PC-3 (cell line): Measurements from ENCODE around the gene ZNF22. TPM values are rescaled to one million over a fixed set of nuclear protein-coding genes. Genes with fewer than 3 reads are reported as not detected.

Source experiments
- ATAC-seq: fragments of 200-7000 bp; cut with Tn5 transposase; 2 replicates; pipeline ENCODE4 v1.9.1; 2020; ENCODE audit warnings: mild to moderate bottlenecking, moderate library complexity
- BruUV-seq: library from RNA; stranded (reverse); fragments of 400-500 nt; replicated peaks from 2 replicates; lab custom pipeline; 2021; lab: Mats Ljungman, UMichigan
- CTCF ChIA-PET: fragments of 300-600 bp; sonication (Branson Sonifier 250); formaldehyde crosslinking; loops from one replicate; lab custom pipeline; 2022; ENCODE audit warnings: antibody characterized with exemption; lab: Charles Lee
- POLR2A ChIA-PET: fragments of 300-600 bp; sonication (Branson Sonifier 250); formaldehyde crosslinking; loops from one replicate; lab custom pipeline; 2022; ENCODE audit warnings: antibody characterized with exemption; ENCODE audit not compliant: unreplicated experiment; lab: Charles Lee
- DNase-seq: peaks from one replicate; pipeline ENCODE4 v3.0.0-alpha.2; 2015
- H2AFZ ChIP-seq: fragments of 300-600 bp; sonication (generic); 2 replicates; pipeline ENCODE4 v1.6.0; 2016; ENCODE audit warnings: antibody characterized with exemption, low read length
- H3F3A ChIP-seq: fragments of 300-600 bp; sonication (generic); one replicate; pipeline ENCODE4 v1.6.0; 2017; ENCODE audit warnings: antibody characterized with exemption, low read length, control low read depth, mild to moderate bottlenecking; ENCODE audit not compliant: unreplicated experiment
- H3K27ac ChIP-seq: fragments of 300-600 bp; sonication (generic); 2 replicates; pipeline ENCODE4 v1.5.1; 2016; ENCODE audit warnings: mild to moderate bottlenecking, low read length
- H3K27me3 ChIP-seq: fragments of 300-600 bp; sonication (generic); 2 replicates; pipeline ENCODE4 v1.6.1; 2016; ENCODE audit warnings: low read length, mixed read lengths
- H3K36me3 ChIP-seq: fragments of 300-600 bp; sonication (generic); 2 replicates; pipeline ENCODE4 v1.6.1; 2016; ENCODE audit warnings: low read depth, mixed run types, low read length, mixed read lengths
- H3K4me1 ChIP-seq: fragments of 300-600 bp; sonication (generic); 2 replicates; pipeline ENCODE4 v1.5.1; 2016; ENCODE audit warnings: low read length; ENCODE audit not compliant: insufficient read depth
- H3K4me2 ChIP-seq: fragments of 300-600 bp; sonication (generic); 2 replicates; pipeline ENCODE4 v1.6.0; 2016; ENCODE audit warnings: low read length
- H3K4me3 ChIP-seq: fragments of 300-600 bp; sonication (generic); 2 replicates; pipeline ENCODE4 v1.5.1; 2016; ENCODE audit warnings: mild to moderate bottlenecking, low read length, mixed read lengths
- H3K79me2 ChIP-seq: fragments of 300-600 bp; sonication (generic); 2 replicates; pipeline ENCODE4 v1.6.1; 2017; ENCODE audit warnings: low read length, mixed read lengths
- H3K9ac ChIP-seq: fragments of 300-600 bp; sonication (generic); 2 replicates; pipeline ENCODE4 v1.6.0; 2016; ENCODE audit warnings: mild to moderate bottlenecking, low read length
- H3K9me2 ChIP-seq: fragments of 300-600 bp; sonication (generic); replicated peaks from 2 replicates; pipeline ENCODE4 v1.6.1; 2016; ENCODE audit warnings: mixed run types, low read length, mixed read lengths
- H3K9me3 ChIP-seq: fragments of 300-600 bp; sonication (generic); 2 replicates; pipeline ENCODE4 v1.6.1; 2016; ENCODE audit warnings: low read length, mixed read lengths
- H4K20me1 ChIP-seq: fragments of 300-600 bp; sonication (generic); 2 replicates; pipeline ENCODE4 v1.6.1; 2016; ENCODE audit warnings: low read length, mixed read lengths
- EZH2 ChIP-seq: fragments of 300-600 bp; sonication (generic); IDR thresholded peaks from one replicate; pipeline ENCODE4 v1.6.1; 2017; ENCODE audit warnings: antibody characterized with exemption, mild to moderate bottlenecking, low read length; ENCODE audit not compliant: unreplicated experiment
- EZH2phosphoT487 ChIP-seq: fragments of 300-600 bp; sonication (generic); IDR thresholded peaks from 2 replicates; pipeline ENCODE4 v1.6.1; 2018; ENCODE audit warnings: mild to moderate bottlenecking, antibody characterized with exemption, low read length, borderline replicate concordance
- intact Hi-C: fragments of 100-400 bp; cut with micrococcal nuclease; formaldehyde crosslinking; loops from 2 replicates; pipeline ENCODE4 v1.9.0; 2023
- total RNA-seq: library from RNA; depleted of rRNA; stranded (reverse); fragments of >200 nt; gene quantifications from 2 replicates; pipeline ENCODE4 v1.2.3, GENCODE V29; 2014
- TF ChIP-seq, protein P1 (sequence below): fragments of 300-600 bp; sonication (generic); conservative IDR thresholded peaks from 2 replicates; pipeline ENCODE4 v1.5.1; 2017; ENCODE audit warnings: antibody characterized with exemption, low read depth, mild to moderate bottlenecking, low read length

The ZNF22 gene
- total RNA-seq, 1 experiment from 2014 or later = 24.8 TPM

GRCh38 chr10:44958898-44959246, 41.9 kb upstream of the ZNF22 start:
- Histone ChIP-seq H3K4me1 (peaks cover 19% of the 10 kb centered on the region), H3K4me2 (peak overlapping the region; percentile 89), H3K9me2 (no peaks in the 10 kb centered on the region), H3K79me2 (peaks cover 15% of the 10 kb centered on the region), H3K9ac (peak overlapping the region; percentile 89), H3K36me3 (no peaks in the 10 kb centered on the region), H2AFZ (peak overlapping the region; percentile 98), H3F3A (no peaks in the 10 kb centered on the region), H3K27me3 (no peaks in the 10 kb centered on the region), H4K20me1 (no peaks in the 10 kb centered on the region), H3K9me3 (no peaks in the 10 kb centered on the region), H3K4me3 (peak overlapping the region; percentile 80), H3K27ac (peak overlapping the region; percentile 43)
- ChIA-PET POLR2A (no interaction called here), CTCF (no interaction called here)
- DNase-seq (no peak), ATAC-seq (no peak)
- intact Hi-C loops = loop anchor here (1.0 to 2.0 kb wide), 3 partner anchors 16 to 50 kb away; no protein-coding TSS in a partner anchor
- TF ChIP-seq EZH2phosphoT487 (no peak), EZH2 (no peak)
- TF ChIP-seq, protein P1, sequence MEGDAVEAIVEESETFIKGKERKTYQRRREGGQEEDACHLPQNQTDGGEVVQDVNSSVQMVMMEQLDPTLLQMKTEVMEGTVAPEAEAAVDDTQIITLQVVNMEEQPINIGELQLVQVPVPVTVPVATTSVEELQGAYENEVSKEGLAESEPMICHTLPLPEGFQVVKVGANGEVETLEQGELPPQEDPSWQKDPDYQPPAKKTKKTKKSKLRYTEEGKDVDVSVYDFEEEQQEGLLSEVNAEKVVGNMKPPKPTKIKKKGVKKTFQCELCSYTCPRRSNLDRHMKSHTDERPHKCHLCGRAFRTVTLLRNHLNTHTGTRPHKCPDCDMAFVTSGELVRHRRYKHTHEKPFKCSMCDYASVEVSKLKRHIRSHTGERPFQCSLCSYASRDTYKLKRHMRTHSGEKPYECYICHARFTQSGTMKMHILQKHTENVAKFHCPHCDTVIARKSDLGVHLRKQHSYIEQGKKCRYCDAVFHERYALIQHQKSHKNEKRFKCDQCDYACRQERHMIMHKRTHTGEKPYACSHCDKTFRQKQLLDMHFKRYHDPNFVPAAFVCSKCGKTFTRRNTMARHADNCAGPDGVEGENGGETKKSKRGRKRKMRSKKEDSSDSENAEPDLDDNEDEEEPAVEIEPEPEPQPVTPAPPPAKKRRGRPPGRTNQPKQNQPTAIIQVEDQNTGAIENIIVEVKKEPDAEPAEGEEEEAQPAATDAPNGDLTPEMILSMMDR = no peak
- TSS peak; percentile 84 for BruUV-seq

- Histone ChIP-seq H3K79me2 (peaks cover 15% of the 10 kb centered on the region), H3F3A (no peaks in the 10 kb centered on the region), H3K27ac (peak within 1 kb of the TSS; percentile 43), H3K9ac (peak within 1 kb of the TSS; percentile 89), H2AFZ (peak within 1 kb of the TSS; percentile 98), H3K9me3 (no peaks in the 10 kb centered on the region), H3K4me3 (peak within 1 kb of the TSS; percentile 80), H3K27me3 (no peaks in the 10 kb centered on the region), H3K9me2 (no peaks in the 10 kb centered on the region), H4K20me1 (no peaks in the 10 kb centered on the region), H3K4me1 (peaks cover 19% of the 10 kb centered on the region), H3K4me2 (peak within 1 kb of the TSS; percentile 97), H3K36me3 (no peaks in the 10 kb centered on the region)
- ChIA-PET POLR2A (interaction anchor here (1.0 kb wide), 1 partner anchor 19 kb away, joined by 4 read pairs; the partner anchor contains the start of gene DEPP1), CTCF (no interaction called here)
- intact Hi-C loops = loop anchor here (1.0 to 2.0 kb wide), 3 partner anchors 16 to 49 kb away; no protein-coding TSS in a partner anchor
- ATAC-seq (peak; percentile 98), DNase-seq (peak; percentile 91)
- no TSS peak for BruUV-seq
- TF ChIP-seq EZH2phosphoT487 = no peak
- TF ChIP-seq, protein P1 = no peak
- TF ChIP-seq EZH2 = no peak
These were observed 41.3 kb upstream of the ZNF22 start, which contains the start of gene RASSF4 for GRCh38 chr10:44959247-44960087. TSS of gene RASSF4 (plus strand) at chr10:44959802. CDS start at chr10:44970203, 10,401 bp downstream.

DNA sequence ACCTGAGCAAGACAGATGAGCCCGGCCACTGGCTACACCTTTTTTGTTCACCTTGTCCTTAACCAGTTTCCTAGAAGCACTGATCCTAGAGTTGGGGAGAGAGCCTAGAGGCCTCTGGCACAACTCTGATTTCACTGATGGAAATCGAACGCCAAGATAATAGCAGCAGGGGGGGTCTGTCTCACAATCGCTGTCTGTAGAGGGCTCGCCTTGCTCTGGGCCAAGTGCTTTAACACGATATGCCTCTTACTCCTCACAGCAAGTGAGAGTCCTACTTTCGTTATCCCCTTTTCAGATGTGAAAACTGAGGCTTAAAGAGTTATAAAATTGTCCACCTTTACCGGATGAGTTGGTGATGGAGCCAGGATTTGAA, 40.6 kb upstream of the ZNF22 start:
- BruUV-seq = no TSS peak
- Histone ChIP-seq H3K36me3 (no peaks in the 10 kb centered on the region), H3K79me2 (peaks cover 15% of the 10 kb centered on the region), H3K27me3 (no peaks in the 10 kb centered on the region), H3K9me2 (no peaks in the 10 kb centered on the region), H3K4me2 (peak overlapping the region; percentile 97), H4K20me1 (no peaks in the 10 kb centered on the region), H3K4me1 (peaks cover 19% of the 10 kb centered on the region), H2AFZ (peak overlapping the region; percentile 96), H3K4me3 (peak overlapping the region; percentile 80), H3K9ac (no peak overlapping the region), H3K9me3 (no peaks in the 10 kb centered on the region), H3F3A (no peaks in the 10 kb centered on the region), H3K27ac (no peak overlapping the region)
- ChIA-PET POLR2A (interaction anchor here (1.0 kb wide), 1 partner anchor 18 kb away, joined by 4 read pairs; the partner anchor contains the start of gene DEPP1), CTCF (no interaction called here)
- ATAC-seq (no peak; the same call in 1 of the 2 replicates), DNase-seq (no peak)
- intact Hi-C loops = no loop called here
- TF ChIP-seq EZH2 = no peak
- no peak for TF ChIP-seq EZH2phosphoT487
- TF ChIP-seq, protein P1 = no peak
